ENCODE data around the gene TRAF3IP3.

Gene TRAF3IP3

GRCh38 chr1:209736490-209737117, 19.2 kb upstream of the TRAF3IP3 start:
- no peak overlapping the region for H3K27ac ChIP-seq (ENCODE audit: low read length)
- no peaks in the 10 kb centered on the region for H3K36me3 ChIP-seq (replicated peaks; ENCODE audit: insufficient read depth, low read length)
- no peak for TF ChIP-seq CTCF (IDR thresholded peaks at IDR 0.05; ENCODE audit: low read length)
- TF ChIP-seq EZH2 (optimal IDR thresholded peaks at IDR 0.05; ENCODE audit: low read depth, low read length) = no peak
- TF ChIP-seq EZH2phosphoT487 (IDR thresholded peaks at IDR 0.05; ENCODE audit: low read length) = no peak
- H3K9me3 ChIP-seq (replicated peaks; ENCODE audit: insufficient read depth, low read length) = no peaks in the 10 kb centered on the region
- no peaks in the 10 kb centered on the region for H3F3A ChIP-seq (ENCODE audit: insufficient read depth, low read length)
- no peak overlapping the region for H3K9ac ChIP-seq (ENCODE audit: low read length)
- no peaks in the 10 kb centered on the region for H3K27me3 ChIP-seq (replicated peaks; ENCODE audit: insufficient read depth, low read length)
- H3K4me2 ChIP-seq (ENCODE audit: low read depth, low read length) = no peak overlapping the region
- no peak for DNase-seq
- H3K4me3 ChIP-seq (ENCODE audit: low read length) = no peak overlapping the region
- peaks cover 5% of the 10 kb centered on the region for H3K4me1 ChIP-seq (ENCODE audit: low read length)
- H4K20me1 ChIP-seq (ENCODE audit: insufficient read depth, low read length) = no peaks in the 10 kb centered on the region
- no peaks in the 10 kb centered on the region for H3K79me2 ChIP-seq (ENCODE audit: low read length)
- no peak overlapping the region for H2AFZ ChIP-seq (ENCODE audit: low read length)
- H3K9me2 ChIP-seq (replicated peaks; ENCODE audit: insufficient read depth, low read length) = no peaks in the 10 kb centered on the region

GRCh38 chr1:209737118-209737505, 18.7 kb upstream of the TRAF3IP3 start:
- no peak for DNase-seq
- no peak overlapping the region for H3K27ac ChIP-seq (ENCODE audit: low read length)
- H3K9me2 ChIP-seq (replicated peaks; ENCODE audit: insufficient read depth, low read length) = no peaks in the 10 kb centered on the region
- H2AFZ ChIP-seq (ENCODE audit: low read length) = no peak overlapping the region
- H4K20me1 ChIP-seq (ENCODE audit: insufficient read depth, low read length) = no peaks in the 10 kb centered on the region
- no peaks in the 10 kb centered on the region for H3K9me3 ChIP-seq (replicated peaks; ENCODE audit: insufficient read depth, low read length)
- H3K4me2 ChIP-seq (ENCODE audit: low read depth, low read length) = no peak overlapping the region
- TF ChIP-seq EZH2phosphoT487 (IDR thresholded peaks at IDR 0.05; ENCODE audit: low read length) (no peak), CTCF (IDR thresholded peaks at IDR 0.05; ENCODE audit: low read length) (no peak), EZH2 (optimal IDR thresholded peaks at IDR 0.05; ENCODE audit: low read depth, low read length) (no peak)
- H3K4me1 ChIP-seq (ENCODE audit: low read length) = peaks cover 10% of the 10 kb centered on the region
- no peaks in the 10 kb centered on the region for H3F3A ChIP-seq (ENCODE audit: insufficient read depth, low read length)
- no peaks in the 10 kb centered on the region for H3K27me3 ChIP-seq (replicated peaks; ENCODE audit: insufficient read depth, low read length)
- no peaks in the 10 kb centered on the region for H3K79me2 ChIP-seq (ENCODE audit: low read length)
- no peaks in the 10 kb centered on the region for H3K36me3 ChIP-seq (replicated peaks; ENCODE audit: insufficient read depth, low read length)
- H3K4me3 ChIP-seq (ENCODE audit: low read length) = no peak overlapping the region
- H3K9ac ChIP-seq (ENCODE audit: low read length) = no peak overlapping the region

GRCh38 chr1:209738270-209738669, 17.6 kb upstream of the TRAF3IP3 start:
- H3K27me3 ChIP-seq (replicated peaks; ENCODE audit: insufficient read depth, low read length) = no peaks in the 10 kb centered on the region
- H3K9me2 ChIP-seq (replicated peaks; ENCODE audit: insufficient read depth, low read length) = no peaks in the 10 kb centered on the region
- H2AFZ ChIP-seq (ENCODE audit: low read length) = no peak overlapping the region
- no peak overlapping the region for H3K27ac ChIP-seq (ENCODE audit: low read length)
- H4K20me1 ChIP-seq (ENCODE audit: insufficient read depth, low read length) = no peaks in the 10 kb centered on the region
- H3K36me3 ChIP-seq (replicated peaks; ENCODE audit: insufficient read depth, low read length) = no peaks in the 10 kb centered on the region
- H3K4me3 ChIP-seq (ENCODE audit: low read length) = no peak overlapping the region
- no peaks in the 10 kb centered on the region for H3F3A ChIP-seq (ENCODE audit: insufficient read depth, low read length)
- H3K4me1 ChIP-seq (ENCODE audit: low read length) = peaks cover 14% of the 10 kb centered on the region
- H3K79me2 ChIP-seq (ENCODE audit: low read length) = no peaks in the 10 kb centered on the region
- DNase-seq = no peak
- TF ChIP-seq CTCF (IDR thresholded peaks at IDR 0.05; ENCODE audit: low read length) = no peak
- TF ChIP-seq EZH2phosphoT487 (IDR thresholded peaks at IDR 0.05; ENCODE audit: low read length) = no peak
- no peak for TF ChIP-seq EZH2 (optimal IDR thresholded peaks at IDR 0.05; ENCODE audit: low read depth, low read length)
- no peaks in the 10 kb centered on the region for H3K9me3 ChIP-seq (replicated peaks; ENCODE audit: insufficient read depth, low read length)
- H3K9ac ChIP-seq (ENCODE audit: low read length) = no peak overlapping the region
- no peak overlapping the region for H3K4me2 ChIP-seq (ENCODE audit: low read depth, low read length)
